H1 (cell line): Measurements from ENCODE around the gene IRF7. TPM values are rescaled to one million over a fixed set of nuclear protein-coding genes. Genes with fewer than 3 reads are reported as not detected.

Experiments
- SP2 ChIP-seq: IDR thresholded peaks from 2 replicates; pipeline ENCODE4 v1.6.1; 2012; ENCODE audit warnings: mild to moderate bottlenecking, low read length, inconsistent platforms
- SP4 ChIP-seq: IDR thresholded peaks from 2 replicates; pipeline ENCODE4 v1.6.1; 2012; ENCODE audit warnings: low read length, inconsistent platforms
- polyA plus RNA-seq, 7 experiments: library from polyadenylated mRNA; depleted of rRNA in 3 of 7; stranded (reverse) in 5 of 7; unstranded in 2 of 7; fragments of >200 nt in 5 of 7; fragments of 200-250 nt in 2 of 7; gene quantifications; 1 replicate in 5 of 7; 2 replicates in 1 of 7; 4 replicates in 1 of 7; pipeline versions ENCODE4 v1.2.1 to v1.2.3, GENCODE V29; 2011 to 2013; ENCODE audit warnings: missing spikeins in 2 of 7, mixed read lengths in 2 of 7
- total RNA-seq: library from RNA; stranded (reverse); fragmentation: NEBNext Ultra II Directional; extraction: Animal tissue kit (Norgen Biotek cat#: 25700); gene quantifications from 2 replicates; pipeline ENCODE4 v1.2.1, GENCODE V29; 2021

IRF7 gene
- total and polyA plus RNA-seq, 2 of the 8 experiments (the other 6 are each of a cell fraction or from before 2014, with no cell fraction given) = 9.1 to 9.6 TPM

GRCh38 chr11:613369-613968 lies 2.3 kb downstream of the IRF7 start (continued):
- TF ChIP-seq SP2 (no peak), SP4 (no peak)
